ENCODE results near the gene CNGA3. TPM values are rescaled to one million over a fixed set of nuclear protein-coding genes. Genes with fewer than 3 reads are reported as not detected.
A peak's percentile ranks its signal among the peaks of the same experiment; 100 is the strongest.
"Not testable (repeated sequence)": the region's sequence is repeated elsewhere in the genome, so short reads cannot be mapped to it uniquely, and the experiment has no call there.

CNGA3 gene
- total RNA-seq, 1 donor from 2014 or later: not detected

GRCh38 chr2:98396745-98397355, 50.6 kb downstream of the CNGA3 start:
- no peak for DNase-seq (ENCODE audit: low read depth in 2 of 2)

- no peak for DNase-seq (ENCODE audit: low read depth in 2 of 2)
Observed at GRCh38 chr2:98399140-98399539, 52.9 kb downstream of the CNGA3 start.

- DNase-seq (ENCODE audit: low read depth in 2 of 2): no peak
Observed at GRCh38 chr2:98403878-98404277, 57.6 kb downstream of the CNGA3 start.

GRCh38 chr2:98404556-98405250, 58.4 kb downstream of the CNGA3 start:
- DNase-seq (ENCODE audit: low read depth in 2 of 2): no peak

- no peak for DNase-seq (ENCODE audit: low read depth in 2 of 2)
Observed at GRCh38 chr2:98405301-98405700, 59.0 kb downstream of the CNGA3 start.

- DNase-seq (ENCODE audit: low read depth in 2 of 2): no peak
Observed at GRCh38 chr2:98408155-98408554, 61.9 kb downstream of the CNGA3 start.

- peak; percentile 69 to 72 for DNase-seq (ENCODE audit: low read depth in 2 of 2)
Observed at GRCh38 chr2:98412751-98413458, 66.6 kb downstream of the CNGA3 start.

GRCh38 chr2:98414246-98414645, 68.0 kb downstream of the CNGA3 start:
- DNase-seq (ENCODE audit: low read depth in 2 of 2): not testable (repeated sequence)

GRCh38 chr2:98415719-98416248, 69.5 kb downstream of the CNGA3 start:
- DNase-seq (ENCODE audit: low read depth in 2 of 2): not testable (repeated sequence)

- no peak for DNase-seq (ENCODE audit: low read depth in 2 of 2)
Observed at GRCh38 chr2:98416383-98417159, 70.3 kb downstream of the CNGA3 start.

GRCh38 chr2:98419544-98419943, 73.3 kb downstream of the CNGA3 start:
- DNase-seq (ENCODE audit: low read depth in 2 of 2): no peak

GRCh38 chr2:98419977-98420725, 73.9 kb downstream of the CNGA3 start:
- DNase-seq (ENCODE audit: low read depth in 2 of 2): peak in 1 of 2 donors; percentile 82

GRCh38 chr2:98422449-98422848, 76.2 kb downstream of the CNGA3 start:
- DNase-seq (ENCODE audit: low read depth in 2 of 2): no peak

GRCh38 chr2:98426771-98427170, 80.5 kb downstream of the CNGA3 start:
- DNase-seq (ENCODE audit: low read depth in 2 of 2): no peak

- no peak for DNase-seq (ENCODE audit: low read depth in 2 of 2)
Observed at GRCh38 chr2:98432145-98432544, 85.9 kb downstream of the CNGA3 start.

- no peak for DNase-seq (ENCODE audit: low read depth in 2 of 2)
Observed at GRCh38 chr2:98433363-98433964, 87.2 kb downstream of the CNGA3 start.

GRCh38 chr2:98434492-98434891, 88.2 kb downstream of the CNGA3 start:
- no peak for DNase-seq (ENCODE audit: low read depth in 2 of 2)

- not testable (repeated sequence) for DNase-seq (ENCODE audit: low read depth in 2 of 2)
Observed at GRCh38 chr2:98435670-98436069, 89.4 kb downstream of the CNGA3 start.

GRCh38 chr2:98436734-98437133, 90.5 kb downstream of the CNGA3 start:
- no peak for DNase-seq (ENCODE audit: low read depth in 2 of 2)
